ENCODE measurements around the gene WWC2.

DNA sequence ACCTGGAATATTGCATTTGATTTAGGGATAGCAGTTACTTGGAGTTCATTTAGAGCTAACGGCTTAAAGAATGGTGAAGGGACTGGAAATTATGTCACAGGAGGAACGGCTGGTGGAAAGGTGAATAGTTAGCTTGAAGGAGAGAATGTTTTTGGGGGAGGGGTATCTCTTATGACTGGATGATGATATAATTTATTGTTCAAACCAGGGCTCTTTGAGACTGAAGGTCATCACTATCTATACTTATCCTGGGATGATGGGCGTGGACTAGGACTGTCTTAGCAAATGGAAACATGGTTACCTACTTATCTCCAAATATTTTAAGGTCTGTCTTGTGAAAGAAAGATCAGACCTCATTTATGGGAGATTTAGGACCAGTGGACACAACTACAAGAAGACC is 30.1 kb downstream of the WWC2 start:
- TF ChIP-seq EP300 (IDR thresholded peaks at IDR 0.05): no peak
- TF ChIP-seq, protein P1, sequence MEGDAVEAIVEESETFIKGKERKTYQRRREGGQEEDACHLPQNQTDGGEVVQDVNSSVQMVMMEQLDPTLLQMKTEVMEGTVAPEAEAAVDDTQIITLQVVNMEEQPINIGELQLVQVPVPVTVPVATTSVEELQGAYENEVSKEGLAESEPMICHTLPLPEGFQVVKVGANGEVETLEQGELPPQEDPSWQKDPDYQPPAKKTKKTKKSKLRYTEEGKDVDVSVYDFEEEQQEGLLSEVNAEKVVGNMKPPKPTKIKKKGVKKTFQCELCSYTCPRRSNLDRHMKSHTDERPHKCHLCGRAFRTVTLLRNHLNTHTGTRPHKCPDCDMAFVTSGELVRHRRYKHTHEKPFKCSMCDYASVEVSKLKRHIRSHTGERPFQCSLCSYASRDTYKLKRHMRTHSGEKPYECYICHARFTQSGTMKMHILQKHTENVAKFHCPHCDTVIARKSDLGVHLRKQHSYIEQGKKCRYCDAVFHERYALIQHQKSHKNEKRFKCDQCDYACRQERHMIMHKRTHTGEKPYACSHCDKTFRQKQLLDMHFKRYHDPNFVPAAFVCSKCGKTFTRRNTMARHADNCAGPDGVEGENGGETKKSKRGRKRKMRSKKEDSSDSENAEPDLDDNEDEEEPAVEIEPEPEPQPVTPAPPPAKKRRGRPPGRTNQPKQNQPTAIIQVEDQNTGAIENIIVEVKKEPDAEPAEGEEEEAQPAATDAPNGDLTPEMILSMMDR (IDR thresholded peaks at IDR 0.05): no peak
